Tibial nerve (tissue), 4 donors: ENCODE measurements around the gene RPS29. TPM values are rescaled to one million over a fixed set of nuclear protein-coding genes. Genes with fewer than 3 reads are reported as not detected.
"Not testable (repeated sequence)": the region's sequence is repeated elsewhere in the genome, so short reads cannot be mapped to it uniquely, and the experiment has no call there.

Experiments
- DNase-seq, 2 donors: peaks; one replicate each; pipeline ENCODE4 v3.0.0-alpha.2; 2019; ENCODE audit warnings: low spot score in 2 of 2
- H3K27ac ChIP-seq, 4 donors: fragments of 200-600 bp; sonication (generic) in 3 of 4; one replicate each; pipeline ENCODE4 v1.5.1; 2017 to 2019; ENCODE audit warnings: mild to moderate bottlenecking in 1 of 4
- H3K27me3 ChIP-seq, 2 donors: fragments of 200-600 bp; sonication (generic) in 1 of 2; one replicate each; pipeline versions ENCODE4 v1.5.1 to v1.6.0; 2017 to 2019
- H3K36me3 ChIP-seq, 3 donors: fragments of 200-600 bp; sonication (generic); one replicate each; pipeline ENCODE4 v1.5.1; 2018 to 2019
- H3K4me1 ChIP-seq, 4 donors: fragments of 200-600 bp; sonication (generic) in 3 of 4; one replicate each; pipeline ENCODE4 v1.5.1; 2017 to 2019
- H3K4me3 ChIP-seq, 4 donors: fragments of 200-600 bp; sonication (generic) in 3 of 4; one replicate each; pipeline ENCODE4 v1.5.1; 2017 to 2019; ENCODE audit warnings: mild to moderate bottlenecking in 1 of 4, moderate library complexity in 1 of 4
- H3K9me3 ChIP-seq, 4 donors: fragments of 200-600 bp; sonication (generic) in 3 of 4; one replicate each; pipeline ENCODE4 v1.5.1; 2017 to 2019
- EP300 ChIP-seq, 2 donors: sonication (generic); formaldehyde crosslinking; IDR thresholded peaks; one replicate each; pipeline ENCODE4 v1.6.1; 2017; ENCODE audit warnings: antibody characterized with exemption in 2 of 2, mild to moderate bottlenecking in 1 of 2
- POLR2A ChIP-seq, 2 donors: fragments of 450-650 bp; IDR thresholded peaks; one replicate each; pipeline ENCODE4 v1.6.1; 2017; ENCODE audit warnings: antibody characterized with exemption in 2 of 2, mild to moderate bottlenecking in 2 of 2, moderate library complexity in 2 of 2
- WGBS, 2 donors: methylation state at CpG; one replicate each; pipeline ENCODE4 v1.1.5; 2018; 5-methylcytosine and 5-hydroxymethylcytosine counted together
- total RNA-seq, 4 donors: library from RNA; depleted of rRNA; stranded (reverse); fragments of >200 nt; gene quantifications; one replicate each; pipeline ENCODE4 v1.1.0, GENCODE V29; 2016
- TF ChIP-seq, protein P1 (sequence below), 5 experiments: fragments of 200-600 bp in 3 of 5; fragments of 450-650 bp in 2 of 5; sonication (generic) in 3 of 5; IDR thresholded peaks; one replicate each; pipeline ENCODE4 v1.5.1; 2016 to 2019; ENCODE audit warnings: antibody characterized with exemption in 5 of 5, mild to moderate bottlenecking in 3 of 5, moderate library complexity in 2 of 5

Gene RPS29
- total RNA-seq, 4 donors from 2014 or later, result 3,106 to 5,465 (median 5,153) TPM

DNA sequence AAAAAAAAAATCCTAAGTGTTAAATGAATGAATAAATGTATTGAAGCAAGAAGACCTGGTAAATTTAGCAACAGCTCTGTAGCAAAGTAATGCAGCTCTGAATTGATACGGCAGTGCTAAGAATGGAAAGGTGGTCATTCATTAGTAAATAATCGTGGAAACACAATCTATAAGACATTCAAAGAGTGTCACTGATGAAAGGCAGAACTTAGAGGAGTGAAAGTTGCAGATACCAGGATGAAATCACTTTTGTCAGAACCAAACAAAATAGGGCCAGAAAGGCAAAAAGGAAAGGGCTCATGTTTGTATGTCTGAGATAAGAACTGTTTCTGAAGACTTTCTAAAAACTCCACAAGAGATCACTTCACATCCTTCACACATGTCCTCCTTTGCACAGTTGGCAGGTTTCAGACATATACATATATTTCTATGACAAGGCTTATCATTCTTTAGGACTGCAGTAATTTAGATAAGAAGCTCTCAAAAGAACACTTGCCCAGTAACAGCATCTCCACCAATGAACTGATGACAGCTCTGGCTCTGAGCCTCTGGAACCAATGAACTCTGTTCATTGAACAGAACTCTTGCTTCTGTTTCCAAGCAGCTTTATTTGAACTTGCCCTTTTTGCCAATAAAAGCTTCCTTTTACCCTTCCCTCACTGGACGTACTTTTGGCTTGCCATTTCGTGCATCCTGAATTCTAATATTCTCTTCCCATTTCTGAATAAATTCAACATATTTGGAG, 8.3 kb upstream of the RPS29 start:
- Histone ChIP-seq H3K4me3 (no peak overlapping the region), H3K4me1 (peaks cover 0 to 28% (median 7%) of the 10 kb centered on the region in 4 donors), H3K27me3 (no peaks in the 10 kb centered on the region), H3K36me3 (no peaks in the 10 kb centered on the region), H3K9me3 (no peaks in the 10 kb centered on the region), H3K27ac (peak overlapping the region in 3 of 4 donors; percentile 26 to 43 (median 27))
- TF ChIP-seq, protein P1, sequence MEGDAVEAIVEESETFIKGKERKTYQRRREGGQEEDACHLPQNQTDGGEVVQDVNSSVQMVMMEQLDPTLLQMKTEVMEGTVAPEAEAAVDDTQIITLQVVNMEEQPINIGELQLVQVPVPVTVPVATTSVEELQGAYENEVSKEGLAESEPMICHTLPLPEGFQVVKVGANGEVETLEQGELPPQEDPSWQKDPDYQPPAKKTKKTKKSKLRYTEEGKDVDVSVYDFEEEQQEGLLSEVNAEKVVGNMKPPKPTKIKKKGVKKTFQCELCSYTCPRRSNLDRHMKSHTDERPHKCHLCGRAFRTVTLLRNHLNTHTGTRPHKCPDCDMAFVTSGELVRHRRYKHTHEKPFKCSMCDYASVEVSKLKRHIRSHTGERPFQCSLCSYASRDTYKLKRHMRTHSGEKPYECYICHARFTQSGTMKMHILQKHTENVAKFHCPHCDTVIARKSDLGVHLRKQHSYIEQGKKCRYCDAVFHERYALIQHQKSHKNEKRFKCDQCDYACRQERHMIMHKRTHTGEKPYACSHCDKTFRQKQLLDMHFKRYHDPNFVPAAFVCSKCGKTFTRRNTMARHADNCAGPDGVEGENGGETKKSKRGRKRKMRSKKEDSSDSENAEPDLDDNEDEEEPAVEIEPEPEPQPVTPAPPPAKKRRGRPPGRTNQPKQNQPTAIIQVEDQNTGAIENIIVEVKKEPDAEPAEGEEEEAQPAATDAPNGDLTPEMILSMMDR (IDR thresholded peaks at IDR 0.05), result no peak
- TF ChIP-seq POLR2A (IDR thresholded peaks at IDR 0.05), result no peak
- no peak for TF ChIP-seq EP300 (IDR thresholded peaks at IDR 0.05)
- WGBS, 2 donors, result 19 to 24% methylated on average over 4 of the region's 4 CpGs
- no peak for DNase-seq

DNA sequence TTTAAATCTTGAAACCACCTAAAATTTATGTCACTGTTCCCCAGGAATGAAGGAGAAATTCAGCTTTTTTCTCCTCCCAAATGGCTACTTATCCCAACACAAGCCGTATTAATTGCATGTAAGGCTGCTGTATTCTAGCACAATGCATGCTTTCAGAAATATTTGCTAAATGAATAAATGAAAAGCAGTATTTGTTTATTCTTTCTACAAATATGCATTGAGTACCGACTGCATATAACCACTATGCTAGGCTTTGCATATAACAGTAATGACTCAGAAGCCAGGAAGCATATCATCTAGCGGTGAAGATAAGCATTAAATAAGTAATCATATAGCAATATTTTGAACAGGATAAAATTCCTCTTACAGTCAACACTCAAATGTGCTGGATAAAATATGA, 6.8 kb upstream of the RPS29 start:
- H3K36me3 ChIP-seq, result no peaks in the 10 kb centered on the region
- peak overlapping the region in 2 of 4 donors; percentile 4 to 30 for H3K27ac ChIP-seq
- TF ChIP-seq, protein P1 (IDR thresholded peaks at IDR 0.05), result no peak
- TF ChIP-seq EP300 (IDR thresholded peaks at IDR 0.05) (no peak), POLR2A (IDR thresholded peaks at IDR 0.05) (no peak)
- no peak for DNase-seq
- no peaks in the 10 kb centered on the region for H3K9me3 ChIP-seq
- 57 to 58% methylated on average over 3 of the region's 3 CpGs for WGBS, 2 donors
- peaks cover 0 to 28% (median 7%) of the 10 kb centered on the region in 4 donors for H3K4me1 ChIP-seq
- H3K27me3 ChIP-seq, result no peaks in the 10 kb centered on the region
- no peak overlapping the region for H3K4me3 ChIP-seq

DNA sequence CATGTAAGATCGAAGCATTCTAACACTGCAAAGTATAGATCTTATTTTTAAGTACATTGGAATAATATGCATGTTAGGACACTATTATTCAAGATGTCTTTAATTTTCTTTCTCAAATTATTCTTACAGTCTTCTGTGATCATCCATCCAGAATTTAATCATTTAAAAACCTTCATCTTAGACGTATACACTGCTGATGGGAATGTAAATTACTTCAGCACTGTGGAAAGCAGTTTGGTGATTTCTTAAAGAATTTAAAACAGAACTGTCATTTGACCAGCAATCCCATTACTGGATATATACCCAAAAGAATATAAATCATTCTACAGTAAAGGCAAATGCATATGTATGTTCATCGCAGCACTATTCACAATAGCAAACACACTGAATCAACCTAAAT, 3.2 kb upstream of the RPS29 start:
- Histone ChIP-seq H3K27me3 (no peaks in the 10 kb centered on the region), H3K4me1 (peaks cover 0 to 17% (median 8%) of the 10 kb centered on the region in 4 donors), H3K9me3 (no peaks in the 10 kb centered on the region), H3K27ac (no peak overlapping the region), H3K4me3 (no peak overlapping the region), H3K36me3 (peaks cover 0 to 1% (median 0%) of the 10 kb centered on the region in 3 donors)
- 82 to 85% methylated on average over 3 of the region's 3 CpGs for WGBS, 2 donors
- TF ChIP-seq, protein P1 (IDR thresholded peaks at IDR 0.05), result no peak
- no peak for TF ChIP-seq EP300 (IDR thresholded peaks at IDR 0.05)
- TF ChIP-seq POLR2A (IDR thresholded peaks at IDR 0.05), result no peak
- no peak for DNase-seq

DNA sequence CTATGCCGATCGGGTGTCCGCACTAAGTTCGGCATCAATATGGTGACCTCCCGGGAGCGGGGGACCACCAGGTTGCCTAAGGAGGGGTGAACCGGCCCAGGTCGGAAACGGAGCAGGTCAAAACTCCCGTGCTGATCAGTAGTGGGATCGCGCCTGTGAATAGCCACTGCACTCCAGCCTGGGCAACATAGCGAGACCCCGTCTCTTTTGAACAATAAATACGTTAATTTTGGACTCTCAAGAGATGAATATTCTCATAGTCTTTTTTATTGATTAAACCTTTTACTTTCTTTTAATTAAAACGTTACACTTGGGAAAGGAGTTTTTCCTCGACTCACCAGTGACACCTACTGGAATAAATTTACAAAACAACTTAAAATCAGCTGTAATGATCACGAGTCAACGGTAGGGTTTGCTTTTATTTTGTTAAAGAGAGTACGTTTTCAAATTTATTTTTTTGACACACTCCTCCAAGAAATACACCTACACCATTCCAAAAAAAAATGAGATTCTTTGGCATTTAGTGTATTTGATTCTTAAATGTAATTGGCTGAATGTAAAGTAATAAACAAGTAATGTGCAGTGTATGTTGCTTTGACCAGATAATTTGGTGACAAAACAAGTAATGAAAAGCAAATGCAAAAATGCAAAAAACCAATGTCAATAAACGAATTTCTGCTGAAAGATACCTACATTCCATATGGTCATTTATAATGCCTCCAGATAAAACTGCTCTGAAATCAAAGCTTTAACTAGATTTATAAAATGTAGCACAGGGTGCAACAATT, 687 bp upstream of the RPS29 start:
- H3K36me3 ChIP-seq, result peaks cover 0 to 27% (median 7%) of the 10 kb centered on the region in 3 donors
- H3K27me3 ChIP-seq, result no peaks in the 10 kb centered on the region
- peak overlapping the region; percentile 68 to 97 (median 92) for H3K27ac ChIP-seq
- WGBS, 2 donors, result 1 to 3% methylated on average over 11 to 14 of the region's 21 CpGs
- H3K4me3 ChIP-seq, result peak overlapping the region; percentile 71 to 89 (median 83)
- no peak for DNase-seq
- no peak for TF ChIP-seq POLR2A (IDR thresholded peaks at IDR 0.05)
- TF ChIP-seq, protein P1 (IDR thresholded peaks at IDR 0.05), result peak; percentile 68 to 85 (median 79)
- H3K9me3 ChIP-seq, result no peaks in the 10 kb centered on the region
- H3K4me1 ChIP-seq, result peaks cover 0 to 31% (median 21%) of the 10 kb centered on the region in 4 donors

DNA sequence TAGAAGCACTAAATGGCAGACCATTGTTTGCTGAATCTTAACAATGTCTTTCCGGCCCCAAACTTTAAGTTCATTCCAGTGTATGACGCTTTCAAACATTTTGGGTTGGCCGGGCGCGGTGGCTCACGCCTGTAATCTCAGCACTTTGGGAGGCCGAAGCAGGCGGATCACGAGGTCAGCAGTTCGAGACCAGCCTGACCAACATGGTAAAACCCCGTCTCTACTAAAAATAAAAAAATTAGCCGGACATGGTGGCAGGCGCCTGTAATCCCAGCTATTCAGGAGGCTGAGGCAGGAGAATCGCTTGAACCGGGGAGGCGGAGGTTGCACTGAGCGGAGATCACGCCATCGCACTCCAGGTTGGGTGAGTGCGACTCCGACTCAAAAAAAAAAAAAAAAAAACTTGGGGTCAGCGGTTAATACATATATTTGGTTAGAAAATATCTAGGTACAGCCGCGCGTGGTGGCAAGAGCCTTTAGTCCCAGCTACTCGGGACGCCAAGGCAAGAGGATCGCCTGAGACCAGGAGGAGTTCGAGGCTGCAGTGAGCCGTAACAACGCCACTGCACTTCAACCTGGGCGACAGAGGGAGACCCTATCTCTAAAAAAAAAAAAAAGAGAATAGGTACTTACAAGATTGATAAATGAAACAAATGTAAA, 1.1 kb downstream of the RPS29 start:
- Histone ChIP-seq H3K4me1 (peaks cover 0 to 35% (median 21%) of the 10 kb centered on the region in 4 donors), H3K4me3 (peak overlapping the region; percentile 71 to 89 (median 83)), H3K36me3 (peaks cover 0 to 27% (median 7%) of the 10 kb centered on the region in 3 donors), H3K27ac (peak overlapping the region in 3 of 4 donors; percentile 91 to 97 (median 93))
- not testable (repeated sequence) for H3K9me3 ChIP-seq, DNase-seq, H3K27me3 ChIP-seq
- WGBS, 2 donors, result 14 to 19% methylated on average over 32 of the region's 32 CpGs
